K562 (cell line): ENCODE results near the gene POMT2. TPM values are rescaled to one million over a fixed set of nuclear protein-coding genes. Genes with fewer than 3 reads are reported as not detected.

Experiments
- FOSL1 ChIP-seq: fragments of 200-800 bp; sonication (Bioruptor generic); conservative IDR thresholded peaks from 2 replicates; pipeline ENCODE4 v1.6.1; 2016; ENCODE audit warnings: missing genetic modification characterization, missing compliant biosample characterization
- FOXK2 ChIP-seq, 2 experiments: fragments of 450-650 bp; IDR thresholded peaks in 1 of 2; conservative IDR thresholded peaks in 1 of 2; 2 replicates each; pipeline ENCODE4 v1.6.1; 2016; ENCODE audit warnings: low read depth in 2 of 2, mild to moderate bottlenecking in 1 of 2
- ILF3 ChIP-seq: fragments of 450-650 bp; IDR thresholded peaks from 2 replicates; pipeline ENCODE4 v1.6.1; 2018; ENCODE audit warnings: antibody characterized with exemption, mild to moderate bottlenecking, moderate library complexity, borderline replicate concordance
- MAFK ChIP-seq: IDR thresholded peaks from 2 replicates; pipeline ENCODE4 v1.6.1; 2011; ENCODE audit warnings: low read length, improper control_type of control experiment
- PPARD ChIP-seq: fragments of 250-450 bp; sonication (Bioruptor Pico); IDR thresholded peaks from 2 replicates; pipeline ENCODE4 v1.8.0; 2022; ENCODE audit warnings: inconsistent platforms, mild to moderate bottlenecking, moderate library complexity
- RBM14 ChIP-seq: fragments of 200-400 bp; formaldehyde crosslinking; IDR thresholded peaks from 2 replicates; pipeline ENCODE4 v1.6.1; 2018; ENCODE audit warnings: low read depth, mild to moderate bottlenecking, low read length, moderate library complexity, borderline replicate concordance; ENCODE audit not compliant: insufficient read depth
- SMAD4 ChIP-seq: fragments of 250-450 bp; sonication (Bioruptor Pico); conservative IDR thresholded peaks from 2 replicates; pipeline ENCODE4 v1.8.0; 2021; ENCODE audit warnings: inconsistent platforms, mild to moderate bottlenecking, moderate library complexity
- SP1 ChIP-seq: sonication (generic); formaldehyde crosslinking; IDR thresholded peaks from 2 replicates; pipeline ENCODE4 v1.8.1; 2022; ENCODE audit warnings: mild to moderate bottlenecking, missing genetic modification reagents
- TAF9B ChIP-seq: fragments of 450-650 bp; IDR thresholded peaks from 2 replicates; pipeline ENCODE4 v1.6.1; 2018; ENCODE audit warnings: mild to moderate bottlenecking; ENCODE audit not compliant: partially characterized antibody
- TBP ChIP-seq: optimal IDR thresholded peaks from 2 replicates; pipeline ENCODE3; 2011; ENCODE audit warnings: low read depth, low read length, improper control_type of control experiment
- YY1 ChIP-seq, 3 experiments: IDR thresholded peaks; 2 replicates each; pipeline ENCODE4 v1.6.1; 2011; ENCODE audit warnings: low read length in 2 of 3, mild to moderate bottlenecking in 2 of 3, moderate library complexity in 2 of 3, borderline replicate concordance in 1 of 3, control low read depth in 1 of 3, low read depth in 1 of 3; ENCODE audit not compliant: insufficient read depth in 3 of 3, insufficient replicate concordance in 2 of 3, control insufficient read depth in 1 of 3, insufficient read length in 1 of 3; ENCODE audit errors: extremely low read depth in 1 of 3
- polyA plus RNA-seq, 8 experiments: library from polyadenylated mRNA; depleted of rRNA in 4 of 8; stranded (reverse) in 5 of 8; unstranded in 3 of 8; fragments of >200 nt; fragmentation: Nextera tagmentation in 2 of 8; fragmentation: Illumina TruSeq in 1 of 8; extraction: Ambion mirVana in 2 of 8; extraction: Trizol in 1 of 8; gene quantifications; 2 replicates each; pipeline versions ENCODE4 v1.2.1 to v1.2.3, GENCODE V29; 2011 to 2014; ENCODE audit warnings: inconsistent platforms in 1 of 8, missing spikeins in 1 of 8
- total RNA-seq, 7 experiments: library from RNA; depleted of rRNA in 6 of 7; stranded (reverse); fragments of >200 nt in 6 of 7; fragmentation: Illumina TruSeq in 2 of 7; extraction: Trizol in 2 of 7; gene quantifications; 2 replicates each; pipeline versions ENCODE4 v1.2.1 to v1.2.3, GENCODE V29; 2011 to 2021; ENCODE audit warnings: low replicate concordance in 1 of 7
- TF ChIP-seq, protein P1 (sequence below): sonication (generic); formaldehyde crosslinking; IDR thresholded peaks from 2 replicates; pipeline ENCODE4 v1.8.0; 2022; ENCODE audit warnings: mild to moderate bottlenecking, missing genetic modification reagents
- TF ChIP-seq, protein P2 (sequence below): fragments of 250-450 bp; sonication (Bioruptor Pico); IDR thresholded peaks from 2 replicates; pipeline ENCODE4 v1.5.0; 2021
- TF ChIP-seq, protein P3 (sequence below): fragments of 450-650 bp; conservative IDR thresholded peaks from 2 replicates; pipeline ENCODE4 v1.6.1; 2016; ENCODE audit warnings: missing genetic modification characterization, low read depth, mild to moderate bottlenecking, control low read depth, missing compliant biosample characterization
- TF ChIP-seq, protein P4 (sequence below), 2 experiments: fragments of 250-450 bp in 1 of 2; fragments of 450-650 bp in 1 of 2; sonication (Bioruptor Pico) in 1 of 2; IDR thresholded peaks; 2 replicates each; pipeline versions ENCODE4 v1.6.1 to v1.8.0; 2016 to 2021; ENCODE audit warnings: mild to moderate bottlenecking in 2 of 2, moderate library complexity in 2 of 2, missing compliant biosample characterization in 1 of 2, missing genetic modification characterization in 1 of 2

Gene POMT2
- total and polyA plus RNA-seq, 9 of the 15 experiments (the other 6 are each of a cell fraction or from before 2014, with no cell fraction given) = 0.39 to 16.6 (median 7.8) TPM

DNA sequence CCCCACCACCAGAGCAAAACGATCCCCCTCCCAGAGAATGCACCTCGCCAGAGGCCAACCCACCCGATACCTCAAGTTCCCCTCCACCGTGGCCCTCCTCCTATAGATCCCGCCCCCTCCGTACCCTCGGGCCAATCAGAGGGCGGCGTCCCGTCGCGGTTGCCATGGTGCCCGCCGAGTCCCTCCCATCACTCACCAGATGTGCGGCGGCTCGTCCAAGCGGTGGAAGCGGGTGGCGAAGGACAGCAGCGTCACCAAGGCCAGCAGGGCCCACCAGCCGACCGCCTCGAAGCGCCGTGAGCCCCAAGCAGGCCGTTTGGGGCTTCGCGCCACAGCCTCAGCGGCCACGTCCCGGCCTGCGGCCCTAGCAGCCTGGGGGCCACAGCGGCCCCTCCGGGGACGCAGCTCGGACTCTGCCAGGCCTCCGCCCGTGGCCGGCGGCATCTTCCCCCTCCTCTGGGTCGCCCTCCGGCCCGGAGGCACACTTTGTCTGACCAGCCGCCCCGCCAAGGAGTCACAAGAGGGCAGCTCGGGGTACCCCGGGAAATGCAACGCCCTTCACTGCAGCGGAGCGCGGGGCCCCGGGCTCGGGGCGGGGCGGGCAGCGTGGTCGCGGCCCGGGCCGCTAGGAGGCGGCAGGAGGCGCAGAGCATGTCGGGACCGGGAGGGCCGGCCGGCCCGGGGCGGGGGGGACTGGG lies at the start of gene POMT2 (continued):
- TF ChIP-seq, protein P1, sequence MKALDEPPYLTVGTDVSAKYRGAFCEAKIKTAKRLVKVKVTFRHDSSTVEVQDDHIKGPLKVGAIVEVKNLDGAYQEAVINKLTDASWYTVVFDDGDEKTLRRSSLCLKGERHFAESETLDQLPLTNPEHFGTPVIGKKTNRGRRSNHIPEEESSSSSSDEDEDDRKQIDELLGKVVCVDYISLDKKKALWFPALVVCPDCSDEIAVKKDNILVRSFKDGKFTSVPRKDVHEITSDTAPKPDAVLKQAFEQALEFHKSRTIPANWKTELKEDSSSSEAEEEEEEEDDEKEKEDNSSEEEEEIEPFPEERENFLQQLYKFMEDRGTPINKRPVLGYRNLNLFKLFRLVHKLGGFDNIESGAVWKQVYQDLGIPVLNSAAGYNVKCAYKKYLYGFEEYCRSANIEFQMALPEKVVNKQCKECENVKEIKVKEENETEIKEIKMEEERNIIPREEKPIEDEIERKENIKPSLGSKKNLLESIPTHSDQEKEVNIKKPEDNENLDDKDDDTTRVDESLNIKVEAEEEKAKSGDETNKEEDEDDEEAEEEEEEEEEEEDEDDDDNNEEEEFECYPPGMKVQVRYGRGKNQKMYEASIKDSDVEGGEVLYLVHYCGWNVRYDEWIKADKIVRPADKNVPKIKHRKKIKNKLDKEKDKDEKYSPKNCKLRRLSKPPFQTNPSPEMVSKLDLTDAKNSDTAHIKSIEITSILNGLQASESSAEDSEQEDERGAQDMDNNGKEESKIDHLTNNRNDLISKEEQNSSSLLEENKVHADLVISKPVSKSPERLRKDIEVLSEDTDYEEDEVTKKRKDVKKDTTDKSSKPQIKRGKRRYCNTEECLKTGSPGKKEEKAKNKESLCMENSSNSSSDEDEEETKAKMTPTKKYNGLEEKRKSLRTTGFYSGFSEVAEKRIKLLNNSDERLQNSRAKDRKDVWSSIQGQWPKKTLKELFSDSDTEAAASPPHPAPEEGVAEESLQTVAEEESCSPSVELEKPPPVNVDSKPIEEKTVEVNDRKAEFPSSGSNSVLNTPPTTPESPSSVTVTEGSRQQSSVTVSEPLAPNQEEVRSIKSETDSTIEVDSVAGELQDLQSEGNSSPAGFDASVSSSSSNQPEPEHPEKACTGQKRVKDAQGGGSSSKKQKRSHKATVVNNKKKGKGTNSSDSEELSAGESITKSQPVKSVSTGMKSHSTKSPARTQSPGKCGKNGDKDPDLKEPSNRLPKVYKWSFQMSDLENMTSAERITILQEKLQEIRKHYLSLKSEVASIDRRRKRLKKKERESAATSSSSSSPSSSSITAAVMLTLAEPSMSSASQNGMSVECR (CRISPR knock-in tag) = peak; percentile 94
- TF ChIP-seq ILF3 (no peak), SMAD4 (CRISPR knock-in tag) (peak; percentile 65), TBP (peak; percentile 28), PPARD (CRISPR knock-in tag) (no peak), SP1 (CRISPR knock-in tag) (no peak; the same call in 1 of the 2 replicates), MAFK (no peak), YY1 (IDR thresholded peaks at IDR 0.05; ENCODE audit: borderline replicate concordance in 1 of 3, control insufficient read depth in 1 of 3, extremely low read depth in 1 of 3, insufficient read depth in 3 of 3, insufficient read length in 1 of 3, insufficient replicate concordance in 2 of 3, low read depth in 1 of 3, low read length in 2 of 3) (peak in 2 of 3 experiments; percentile 21 to 60), RBM14 (no peak), TAF9B (no peak), FOXK2 (conservative IDR thresholded peaks at IDR 0.05 in 1 of 2, IDR thresholded peaks at IDR 0.05 in 1 of 2; ENCODE audit: low read depth in 2 of 2) (no peak), FOSL1 (tag) (peak; percentile 44)
- TF ChIP-seq, protein P2, sequence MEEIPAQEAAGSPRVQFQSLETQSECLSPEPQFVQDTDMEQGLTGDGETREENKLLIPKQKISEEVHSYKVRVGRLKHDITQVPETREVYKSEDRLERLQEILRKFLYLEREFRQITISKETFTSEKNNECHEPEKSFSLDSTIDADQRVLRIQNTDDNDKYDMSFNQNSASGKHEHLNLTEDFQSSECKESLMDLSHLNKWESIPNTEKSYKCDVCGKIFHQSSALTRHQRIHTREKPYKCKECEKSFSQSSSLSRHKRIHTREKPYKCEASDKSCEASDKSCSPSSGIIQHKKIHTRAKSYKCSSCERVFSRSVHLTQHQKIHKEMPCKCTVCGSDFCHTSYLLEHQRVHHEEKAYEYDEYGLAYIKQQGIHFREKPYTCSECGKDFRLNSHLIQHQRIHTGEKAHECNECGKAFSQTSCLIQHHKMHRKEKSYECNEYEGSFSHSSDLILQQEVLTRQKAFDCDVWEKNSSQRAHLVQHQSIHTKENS = no peak
- TF ChIP-seq, protein P3, sequence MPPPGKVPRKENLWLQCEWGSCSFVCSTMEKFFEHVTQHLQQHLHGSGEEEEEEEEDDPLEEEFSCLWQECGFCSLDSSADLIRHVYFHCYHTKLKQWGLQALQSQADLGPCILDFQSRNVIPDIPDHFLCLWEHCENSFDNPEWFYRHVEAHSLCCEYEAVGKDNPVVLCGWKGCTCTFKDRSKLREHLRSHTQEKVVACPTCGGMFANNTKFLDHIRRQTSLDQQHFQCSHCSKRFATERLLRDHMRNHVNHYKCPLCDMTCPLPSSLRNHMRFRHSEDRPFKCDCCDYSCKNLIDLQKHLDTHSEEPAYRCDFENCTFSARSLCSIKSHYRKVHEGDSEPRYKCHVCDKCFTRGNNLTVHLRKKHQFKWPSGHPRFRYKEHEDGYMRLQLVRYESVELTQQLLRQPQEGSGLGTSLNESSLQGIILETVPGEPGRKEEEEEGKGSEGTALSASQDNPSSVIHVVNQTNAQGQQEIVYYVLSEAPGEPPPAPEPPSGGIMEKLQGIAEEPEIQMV (tag) = no peak
- TF ChIP-seq, protein P4, sequence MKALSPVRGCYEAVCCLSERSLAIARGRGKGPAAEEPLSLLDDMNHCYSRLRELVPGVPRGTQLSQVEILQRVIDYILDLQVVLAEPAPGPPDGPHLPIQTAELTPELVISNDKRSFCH (CRISPR knock-in tag; IDR thresholded peaks at IDR 0.05) = no peak
- TF ChIP-seq, protein P4 (tag; IDR thresholded peaks at IDR 0.05) = no peak
